ENCODE results near the gene SLC25A39. TPM values are rescaled to one million over a fixed set of nuclear protein-coding genes. Genes with fewer than 3 reads are reported as not detected.

SLC25A39 gene
- 88.5 and 97.9 TPM in 2 replicates for total RNA-seq
- 151 and 159 TPM in 2 replicates for polyA plus RNA-seq
- 98.9 and 109 TPM in 2 replicates for polyA plus RNA-seq (2011; cell fraction: cytosol; rRNA removed)
- 182 and 199 TPM in 2 replicates for polyA plus RNA-seq (2011; cell fraction: nucleus; rRNA removed)
- 90.1 and 131 TPM in 2 replicates for polyA plus RNA-seq (2012)
- 39.2 and 63.7 TPM in 2 replicates for polyA minus RNA-seq
- polyA minus RNA-seq (2011; cell fraction: cytosol; rRNA and poly(A)+ RNA removed): 91.0 TPM
- polyA minus RNA-seq (2011; cell fraction: nucleus; rRNA and poly(A)+ RNA removed): 32.5 and 42.3 TPM in 2 replicates
- percentile 51 among the genes with signal in this experiment for Bru-seq, nascent RNA
- BruChase-seq, experiment 1, labeled RNA remaining after a 6-hour chase: percentile 72 among the genes with signal in this experiment
- percentile 69 among the genes with signal in this experiment for BruChase-seq, experiment 2, labeled RNA remaining after a 2-hour chase
- long read RNA-seq, transcript SLC25A39-202 (12 exons, 1,565 nt): minor isoform, 56 of 299 reads
- long read RNA-seq, transcript SLC25A39-201 (12 exons, 1,607 nt): major isoform, 178 of 299 reads
- long read RNA-seq, transcript SLC25A39-212 (12 exons, 1,542 nt): minor isoform, 5 of 299 reads
- long read RNA-seq, transcript SLC25A39-203 (11 exons, 1,274 nt): minor isoform, 12 of 299 reads
- long read RNA-seq, partial matches to known transcripts: 22 of 299 reads
- long read RNA-seq, other reads (novel, unspliced or antisense): 24 of 299 reads

GRCh38 chr17:44324571-44325275, at the start of gene SLC25A39:
Gene SLC25A39, minus strand, starts transcription at chr17:44324823. Its CDS starts 1,261 bp downstream, at chr17:44323562.
- peaks cover 7% of the 10 kb centered on the region for H3K79me2 ChIP-seq (ENCODE audit: control insufficient read depth, insufficient read depth, low read length)
- no peaks in the 10 kb centered on the region for H3K27me3 ChIP-seq (ENCODE audit: control insufficient read depth in 2 of 2, insufficient read depth in 2 of 2, low read length in 2 of 2)
- ChIA-PET CTCF (interaction anchor here (1.3 to 4.9 kb wide), 4 partner anchors 105 to 199 kb away, joined by 4 to 68 read pairs (median 20); partner anchors contain the start of gene UBTF), POLR2A (interaction anchor here (0.6 kb wide), 1 partner anchor 16 kb away, joined by 6 read pairs; the partner anchor contains the start of gene RUNDC3A)
- H3K4me2 ChIP-seq (ENCODE audit: insufficient read depth, low read length): peak within 1 kb of the TSS; percentile 72
- peak within 1 kb of the TSS; percentile 90 for H2AFZ ChIP-seq (ENCODE audit: low read depth, low read length)
- FAIRE-seq (peak; percentile 94), DNase-seq (ENCODE audit: low read depth, low spot score) (peak; percentile 92)
- dilution Hi-C loops (cut with MboI; ENCODE audit: extremely low pct_ligation_motif_present, low sequenced_read_pairs) (no loop called here), intact Hi-C loops (cut with micrococcal nuclease) (loop anchor here (1.0 to 2.0 kb wide), 4 partner anchors 46 to 114 kb away; no protein-coding TSS in a partner anchor)
- peak; percentile 84 for TF ChIP-seq POLR2A (IDR thresholded peaks at IDR 0.05; ENCODE audit: low read depth, low read length)
- peak; percentile 83 for TF ChIP-seq POLR2AphosphoS5 (IDR thresholded peaks at IDR 0.05; ENCODE audit: insufficient read depth, low read depth, low read length)
- no peak for TF ChIP-seq GATA2 (IDR thresholded peaks at IDR 0.05; ENCODE audit: insufficient read depth, insufficient read length, low read depth, low read length)
- no peak for TF ChIP-seq JUN (IDR thresholded peaks at IDR 0.05; ENCODE audit: borderline replicate concordance, insufficient read depth, insufficient read length, low read depth)
- no peak for TF ChIP-seq EZH2 (IDR thresholded peaks at IDR 0.05; ENCODE audit: borderline replicate concordance, low read depth, low read length, severe bottlenecking)
- TF ChIP-seq CTCF (IDR thresholded peaks at IDR 0.05; ENCODE audit: extremely low read depth in 1 of 2, insufficient read depth in 1 of 2, low read depth in 1 of 2, low read length in 2 of 2): no peak
- TF ChIP-seq MYC (IDR thresholded peaks at IDR 0.05; ENCODE audit: low read depth, low read length): no peak
- peak; percentile 18 for TF ChIP-seq MAX (IDR thresholded peaks at IDR 0.05; ENCODE audit: insufficient read depth, insufficient read length)
- TF ChIP-seq FOS (IDR thresholded peaks at IDR 0.05; ENCODE audit: borderline replicate concordance, insufficient read depth, low read length): no peak
- BruUV-seq (replicated peaks): no TSS peak
- no peaks in the 10 kb centered on the region for H3K9me3 ChIP-seq (replicated peaks; ENCODE audit: control insufficient read depth, insufficient read depth, low read length)
- peak within 1 kb of the TSS; percentile 34 to 79 (median 52) for H3K4me3 ChIP-seq (replicated peaks in 1 of 3; ENCODE audit: insufficient read depth in 1 of 3, low read depth in 1 of 3, low read length in 3 of 3)
- peaks cover 9% of the 10 kb centered on the region for H3K4me1 ChIP-seq (ENCODE audit: control insufficient read depth, extremely low read depth, insufficient read depth, low read length)
- no peaks in the 10 kb centered on the region for H3K9me1 ChIP-seq (replicated peaks; ENCODE audit: control insufficient read depth, extremely low read depth, insufficient read depth, low read length)
- H4K20me1 ChIP-seq (replicated peaks; ENCODE audit: control insufficient read depth, extremely low read depth, insufficient read depth, low read length): no peaks in the 10 kb centered on the region
- peaks cover 3 to 23% of the 10 kb centered on the region in 2 experiments for H3K36me3 ChIP-seq (ENCODE audit: control insufficient read depth in 2 of 2, extremely low read depth in 1 of 2, insufficient read depth in 2 of 2, low read length in 2 of 2)
- peak within 1 kb of the TSS; percentile 61 for H3K27ac ChIP-seq (ENCODE audit: insufficient read depth, low read depth, low read length)
- peak within 1 kb of the TSS; percentile 74 for H3K9ac ChIP-seq (replicated peaks; ENCODE audit: extremely low read depth, insufficient read depth, low read length)
